H1 (cell line): ENCODE results near the gene CTNNA3.

Source experiments
- CREB1 ChIP-seq: IDR thresholded peaks from 2 replicates; pipeline ENCODE4 v1.6.1; 2012; ENCODE audit warnings: inconsistent platforms
- CTCF ChIP-seq, 3 experiments: IDR thresholded peaks; 1 replicate in 2 of 3; 2 replicates in 1 of 3; pipeline versions ENCODE4 v1.5.1 to v1.6.1; 2011; ENCODE audit warnings: low read length in 3 of 3, mild to moderate bottlenecking in 3 of 3, inconsistent platforms in 2 of 3, low read depth in 1 of 3, moderate library complexity in 1 of 3; ENCODE audit not compliant: insufficient read depth in 1 of 3; ENCODE audit errors: control extremely low read depth in 1 of 3
- EP300 ChIP-seq, 2 experiments: IDR thresholded peaks; 1 replicate in 1 of 2; 2 replicates in 1 of 2; pipeline ENCODE4 v1.6.1; 2011 to 2012; ENCODE audit warnings: low read depth in 2 of 2, low read length in 2 of 2, mild to moderate bottlenecking in 2 of 2, borderline replicate concordance in 1 of 2, inconsistent platforms in 1 of 2, moderate library complexity in 1 of 2
- JUND ChIP-seq: IDR thresholded peaks from 2 replicates; pipeline ENCODE4 v1.6.1; 2011; ENCODE audit warnings: mild to moderate bottlenecking, improper control_type of control experiment, low read length
- MAFK ChIP-seq: IDR thresholded peaks from 2 replicates; pipeline ENCODE4 v1.6.1; 2012; ENCODE audit warnings: low read depth, mild to moderate bottlenecking, improper control_type of control experiment, low read length
- POLR2A ChIP-seq, 2 experiments: IDR thresholded peaks; 1 replicate in 1 of 2; 2 replicates in 1 of 2; pipeline ENCODE4 v1.6.1; 2011; ENCODE audit warnings: low read depth in 2 of 2, low read length in 2 of 2, mild to moderate bottlenecking in 2 of 2; ENCODE audit errors: control extremely low read depth in 1 of 2
- RAD21 ChIP-seq, 2 experiments: IDR thresholded peaks in 1 of 2; conservative IDR thresholded peaks in 1 of 2; 2 replicates each; pipeline ENCODE4 v1.6.1; 2011; ENCODE audit warnings: low read depth in 2 of 2, low read length in 2 of 2, improper control_type of control experiment in 1 of 2, inconsistent platforms in 1 of 2, mild to moderate bottlenecking in 1 of 2, moderate library complexity in 1 of 2

- TF ChIP-seq MAFK (no peak), EP300 (IDR thresholded peaks at IDR 0.05; ENCODE audit: borderline replicate concordance in 1 of 2, low read depth in 2 of 2, low read length in 2 of 2) (no peak), POLR2A (IDR thresholded peaks at IDR 0.05; ENCODE audit: control extremely low read depth in 1 of 2, low read depth in 2 of 2, low read length in 2 of 2) (no peak), CREB1 (no peak), JUND (no peak), RAD21 (IDR thresholded peaks at IDR 0.05 in 1 of 2, conservative IDR thresholded peaks at IDR 0.05 in 1 of 2; ENCODE audit: low read depth in 2 of 2, low read length in 2 of 2) (no peak), CTCF (IDR thresholded peaks at IDR 0.05; ENCODE audit: control extremely low read depth in 1 of 3, insufficient read depth in 1 of 3, low read depth in 1 of 3, low read length in 3 of 3) (no peak)
Measured at GRCh38 chr10:66222462-66223046, 1473.4 kb downstream of the CTNNA3 start.
